Panc1 (cell line): ENCODE results near the gene SLC5A8.

Source experiments
- CTCF ChIP-seq: fragments of 450-650 bp; IDR thresholded peaks from 2 replicates; pipeline ENCODE4 v1.5.1; 2017; ENCODE audit warnings: mild to moderate bottlenecking
- POLR2AphosphoS5 ChIP-seq: IDR thresholded peaks from 2 replicates; pipeline ENCODE4 v1.6.1; 2012; ENCODE audit warnings: mild to moderate bottlenecking, low read depth, low read length, moderate library complexity
- REST ChIP-seq, 2 experiments: IDR thresholded peaks; 2 replicates each; pipeline ENCODE4 v1.6.1; 2011 to 2012; ENCODE audit warnings: low read depth in 2 of 2, control low read depth in 1 of 2, low read length in 1 of 2, mild to moderate bottlenecking in 1 of 2, moderate library complexity in 1 of 2; ENCODE audit not compliant: insufficient read depth in 1 of 2
- SIN3A ChIP-seq: IDR thresholded peaks from 2 replicates; pipeline ENCODE4 v1.6.1; 2012; ENCODE audit warnings: low read depth, mild to moderate bottlenecking, low read length, moderate library complexity, borderline replicate concordance; ENCODE audit not compliant: insufficient read depth

- TF ChIP-seq CTCF (no peak), POLR2AphosphoS5 (no peak), SIN3A (no peak), REST (IDR thresholded peaks at IDR 0.05; ENCODE audit: insufficient read depth in 1 of 2, low read depth in 2 of 2, low read length in 1 of 2) (no peak)
These were observed 5.3 kb downstream of the SLC5A8 start for GRCh38 chr12:101204602-101205304.
